Nephron (organoid): ENCODE results near the gene HK3.
A peak's percentile ranks its signal among the peaks of the same experiment; 100 is the strongest.

ENCODE experiments used
- H3K27ac Mint-ChIP-seq, 3 experiments: 2 replicates each; pipeline ENCODE4 v1.8.0; 2020; ENCODE audit warnings: mixed read lengths in 3 of 3, mild to moderate bottlenecking in 2 of 3, moderate library complexity in 1 of 3
- H3K27me3 Mint-ChIP-seq: 2 replicates; pipeline ENCODE4 v1.8.0; 2021; ENCODE audit warnings: low read depth, mild to moderate bottlenecking, moderate library complexity, mixed read lengths
- H3K36me3 Mint-ChIP-seq: 2 replicates; pipeline ENCODE4 v1.8.0; 2020; ENCODE audit warnings: low read depth, mixed read lengths
- H3K4me1 Mint-ChIP-seq: 2 replicates; pipeline ENCODE4 v1.8.0; 2020; ENCODE audit warnings: mixed read lengths
- H3K4me3 Mint-ChIP-seq, 3 experiments: 2 replicates each; pipeline ENCODE4 v1.8.0; 2020; ENCODE audit warnings: mild to moderate bottlenecking in 3 of 3, mixed read lengths in 3 of 3, moderate library complexity in 2 of 3
- H3K9me3 Mint-ChIP-seq: 2 replicates; pipeline ENCODE4 v1.8.0; 2020; ENCODE audit warnings: mixed read lengths
- TF ChIP-seq, protein P1 (sequence below), 3 experiments: fragments of 200-600 bp; sonication (generic); IDR thresholded peaks; one replicate each; pipeline ENCODE4 v1.5.0; 2021; ENCODE audit warnings: antibody characterized with exemption in 3 of 3; ENCODE audit not compliant: unreplicated experiment in 3 of 3

The HK3 gene

DNA sequence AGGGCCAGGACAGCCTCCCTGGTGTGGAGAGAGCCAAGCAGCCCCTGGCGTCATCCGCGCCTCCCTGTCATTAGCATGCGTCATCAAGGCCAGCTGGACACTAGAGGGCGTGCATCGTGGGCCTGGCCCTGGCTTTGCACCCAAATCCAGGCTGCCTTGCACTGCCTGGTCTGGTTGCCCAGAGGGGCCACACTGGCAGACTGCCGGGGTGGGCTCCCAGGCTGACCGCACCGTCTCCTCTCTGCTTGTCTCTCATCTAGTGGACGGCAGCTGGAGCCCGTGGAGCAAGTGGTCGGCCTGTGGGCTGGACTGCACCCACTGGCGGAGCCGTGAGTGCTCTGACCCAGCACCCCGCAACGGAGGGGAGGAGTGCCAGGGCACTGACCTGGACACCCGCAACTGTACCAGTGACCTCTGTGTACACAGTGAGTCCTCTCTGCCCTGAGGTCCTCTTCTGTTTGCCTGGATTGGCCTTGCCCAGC, 29.0 kb downstream of the HK3 start:
- H3K9me3 Mint-ChIP-seq: no peaks in the 10 kb centered on the region
- H3K4me3 Mint-ChIP-seq: no peak overlapping the region
- H3K27me3 Mint-ChIP-seq: peaks cover 44% of the 10 kb centered on the region
- no peaks in the 10 kb centered on the region for H3K36me3 Mint-ChIP-seq
- H3K4me1 Mint-ChIP-seq: peaks cover 4% of the 10 kb centered on the region
- H3K27ac Mint-ChIP-seq: no peak overlapping the region
- TF ChIP-seq, protein P1, sequence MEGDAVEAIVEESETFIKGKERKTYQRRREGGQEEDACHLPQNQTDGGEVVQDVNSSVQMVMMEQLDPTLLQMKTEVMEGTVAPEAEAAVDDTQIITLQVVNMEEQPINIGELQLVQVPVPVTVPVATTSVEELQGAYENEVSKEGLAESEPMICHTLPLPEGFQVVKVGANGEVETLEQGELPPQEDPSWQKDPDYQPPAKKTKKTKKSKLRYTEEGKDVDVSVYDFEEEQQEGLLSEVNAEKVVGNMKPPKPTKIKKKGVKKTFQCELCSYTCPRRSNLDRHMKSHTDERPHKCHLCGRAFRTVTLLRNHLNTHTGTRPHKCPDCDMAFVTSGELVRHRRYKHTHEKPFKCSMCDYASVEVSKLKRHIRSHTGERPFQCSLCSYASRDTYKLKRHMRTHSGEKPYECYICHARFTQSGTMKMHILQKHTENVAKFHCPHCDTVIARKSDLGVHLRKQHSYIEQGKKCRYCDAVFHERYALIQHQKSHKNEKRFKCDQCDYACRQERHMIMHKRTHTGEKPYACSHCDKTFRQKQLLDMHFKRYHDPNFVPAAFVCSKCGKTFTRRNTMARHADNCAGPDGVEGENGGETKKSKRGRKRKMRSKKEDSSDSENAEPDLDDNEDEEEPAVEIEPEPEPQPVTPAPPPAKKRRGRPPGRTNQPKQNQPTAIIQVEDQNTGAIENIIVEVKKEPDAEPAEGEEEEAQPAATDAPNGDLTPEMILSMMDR (IDR thresholded peaks at IDR 0.05; ENCODE audit: unreplicated experiment in 3 of 3): peak; percentile 12 to 37 (median 13)

DNA sequence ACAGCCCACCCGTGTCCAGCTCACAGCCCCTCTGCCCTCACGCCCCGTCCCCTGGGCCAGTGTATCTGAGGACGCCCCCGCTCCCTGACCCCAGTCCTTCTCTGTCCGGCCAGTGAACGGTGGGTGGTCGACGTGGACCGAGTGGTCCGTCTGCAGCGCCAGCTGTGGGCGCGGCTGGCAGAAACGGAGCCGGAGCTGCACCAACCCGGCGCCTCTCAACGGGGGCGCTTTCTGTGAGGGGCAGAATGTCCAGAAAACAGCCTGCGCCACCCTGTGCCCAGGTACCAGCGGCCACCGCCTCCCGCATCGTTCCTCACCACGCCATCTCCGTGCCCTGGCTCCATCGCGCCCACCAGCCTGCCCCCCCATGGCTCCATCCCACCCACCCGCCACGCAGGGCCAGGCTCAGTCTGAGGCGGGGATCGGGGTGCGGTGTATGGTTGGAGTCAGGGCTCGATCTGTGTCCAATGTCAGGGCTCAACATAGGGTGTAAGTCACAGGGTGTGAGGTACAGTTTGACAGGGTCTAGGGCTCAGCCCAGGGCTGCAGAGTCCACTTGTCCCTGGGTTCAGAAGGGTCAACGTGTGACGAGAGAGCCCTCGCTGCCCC, 29.5 kb downstream of the HK3 start:
- Mint-ChIP-seq H3K27ac (no peak overlapping the region), H3K36me3 (no peaks in the 10 kb centered on the region), H3K4me1 (no peaks in the 10 kb centered on the region), H3K27me3 (peaks cover 43% of the 10 kb centered on the region), H3K9me3 (no peaks in the 10 kb centered on the region), H3K4me3 (no peak overlapping the region)
- TF ChIP-seq, protein P1 (IDR thresholded peaks at IDR 0.05; ENCODE audit: unreplicated experiment in 3 of 3): no peak

DNA sequence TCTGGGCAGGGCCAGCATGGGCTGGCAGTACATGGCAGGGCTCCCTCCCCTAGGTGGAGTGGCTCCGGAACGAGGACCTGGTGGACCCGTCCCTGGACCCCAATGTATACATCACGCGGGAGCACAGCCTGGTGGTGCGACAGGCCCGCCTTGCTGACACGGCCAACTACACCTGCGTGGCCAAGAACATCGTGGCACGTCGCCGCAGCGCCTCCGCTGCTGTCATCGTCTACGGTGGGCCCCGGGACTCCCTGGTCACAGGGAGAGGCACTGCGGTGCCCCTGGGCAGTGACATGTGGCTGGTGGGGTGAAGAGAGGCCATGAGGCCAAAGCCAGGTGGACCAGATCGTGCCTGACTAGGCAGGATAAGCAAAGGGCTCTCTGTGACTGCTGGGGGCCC, 30.4 kb downstream of the HK3 start:
- TF ChIP-seq, protein P1 (IDR thresholded peaks at IDR 0.05; ENCODE audit: unreplicated experiment in 3 of 3): no peak
- Mint-ChIP-seq H3K4me1 (no peaks in the 10 kb centered on the region), H3K9me3 (no peaks in the 10 kb centered on the region), H3K36me3 (no peaks in the 10 kb centered on the region), H3K27ac (no peak overlapping the region), H3K27me3 (peaks cover 41% of the 10 kb centered on the region), H3K4me3 (no peak overlapping the region)

DNA sequence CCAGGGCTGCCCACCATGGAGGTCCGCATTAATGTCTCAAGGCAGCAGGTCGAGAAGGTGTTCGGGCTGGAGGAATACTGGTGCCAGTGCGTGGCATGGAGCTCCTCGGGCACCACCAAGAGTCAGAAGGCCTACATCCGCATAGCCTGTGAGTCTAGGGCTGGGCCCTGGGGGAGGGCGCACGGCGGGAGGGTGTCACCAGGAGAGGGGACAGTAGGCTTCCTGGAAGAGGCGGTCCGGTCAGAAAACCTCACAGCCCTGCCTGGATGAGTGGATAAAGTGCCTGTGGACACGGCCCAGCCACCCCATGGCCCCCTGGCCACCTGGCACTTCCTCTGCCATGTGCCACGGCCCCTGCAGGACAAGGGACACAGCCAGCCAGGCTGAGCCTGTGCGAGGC, 31.0 kb downstream of the HK3 start:
- peaks cover 43% of the 10 kb centered on the region for H3K27me3 Mint-ChIP-seq
- H3K36me3 Mint-ChIP-seq: no peaks in the 10 kb centered on the region
- peaks cover 2% of the 10 kb centered on the region for H3K4me1 Mint-ChIP-seq
- H3K27ac Mint-ChIP-seq: no peak overlapping the region
- H3K4me3 Mint-ChIP-seq: no peak overlapping the region
- TF ChIP-seq, protein P1 (IDR thresholded peaks at IDR 0.05; ENCODE audit: unreplicated experiment in 3 of 3): no peak
- no peaks in the 10 kb centered on the region for H3K9me3 Mint-ChIP-seq

DNA sequence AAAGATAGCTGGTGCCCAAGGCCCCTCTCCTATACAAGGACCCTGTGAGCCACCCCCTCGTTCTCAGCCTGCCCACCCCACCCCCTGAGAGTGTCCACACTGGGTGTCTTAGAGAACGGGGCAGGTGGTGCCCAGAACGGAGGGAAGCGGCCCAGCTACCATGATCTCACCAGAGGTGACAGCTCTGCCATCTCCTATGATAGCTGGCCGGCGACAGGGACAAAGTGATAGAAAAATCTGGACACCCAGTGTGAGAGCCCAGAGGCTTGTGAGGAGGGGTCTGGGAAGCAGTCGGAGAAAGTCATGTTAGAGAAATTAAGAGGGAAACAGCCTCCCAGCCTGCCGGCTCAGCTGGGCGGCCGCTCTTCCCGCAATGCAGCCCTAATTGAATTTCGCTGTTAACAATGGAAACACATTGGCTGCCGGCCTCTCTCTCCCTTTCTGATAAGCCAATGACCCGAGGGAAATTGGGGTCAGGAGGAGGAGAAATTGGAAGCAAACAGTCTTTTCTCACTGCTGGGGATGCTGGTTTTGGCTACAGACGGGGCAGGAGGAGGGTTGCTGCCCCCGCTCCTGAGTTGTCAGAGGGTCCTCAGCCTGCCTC, 32.3 kb downstream of the HK3 start:
- Mint-ChIP-seq H3K27ac (no peak overlapping the region), H3K4me1 (peaks cover 6% of the 10 kb centered on the region), H3K4me3 (no peak overlapping the region), H3K27me3 (peaks cover 51% of the 10 kb centered on the region), H3K36me3 (no peaks in the 10 kb centered on the region), H3K9me3 (no peaks in the 10 kb centered on the region)
- TF ChIP-seq, protein P1 (IDR thresholded peaks at IDR 0.05; ENCODE audit: unreplicated experiment in 3 of 3): no peak

DNA sequence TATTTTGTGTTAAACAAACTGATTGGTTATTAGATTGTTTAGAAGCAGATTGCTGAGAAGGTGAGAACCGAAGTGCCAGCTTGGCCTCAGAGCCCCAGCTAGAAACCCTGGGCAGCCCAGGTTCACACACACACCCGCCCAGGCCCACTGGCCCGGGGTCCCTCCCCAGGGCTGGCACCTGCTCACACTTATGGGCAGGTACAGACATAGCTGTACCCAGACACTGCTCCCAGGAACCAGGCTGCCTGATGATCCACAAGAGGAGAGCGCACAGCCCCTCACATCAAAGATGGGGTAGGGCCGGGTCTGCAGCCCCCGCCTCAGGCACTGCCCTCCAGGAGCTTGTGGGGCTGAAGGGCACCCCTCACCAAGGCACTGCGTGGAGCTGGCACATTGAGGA, 33.2 kb downstream of the HK3 start:
- Mint-ChIP-seq H3K4me1 (peaks cover 6% of the 10 kb centered on the region), H3K36me3 (no peaks in the 10 kb centered on the region), H3K27me3 (peaks cover 55% of the 10 kb centered on the region), H3K4me3 (no peak overlapping the region), H3K9me3 (no peaks in the 10 kb centered on the region), H3K27ac (no peak overlapping the region)
- TF ChIP-seq, protein P1 (IDR thresholded peaks at IDR 0.05; ENCODE audit: unreplicated experiment in 3 of 3): no peak
